Astrocyte of the cerebellum (primary cell): ENCODE measurements around the gene CRKL.
"Not testable (repeated sequence)": the region's sequence is repeated elsewhere in the genome, so short reads cannot be mapped to it uniquely, and the experiment has no call there.

ENCODE experiments used
- DNase-seq: peaks from one replicate; pipeline ENCODE4 v3.0.0-alpha.2; 2011; ENCODE audit warnings: low read depth
- H3K4me3 ChIP-seq: 2 replicates; pipeline ENCODE4 v1.5.1; 2011; ENCODE audit warnings: mild to moderate bottlenecking, low read depth, low read length, moderate library complexity
- in situ Hi-C: cut with HindIII; loops from 2 replicates; pipeline ENCODE4 v1.10.0; 2017; ENCODE audit warnings: low sequenced_read_pairs
- TF ChIP-seq, protein P1 (sequence below): IDR thresholded peaks from 2 replicates; pipeline ENCODE4 v1.5.1; 2012; ENCODE audit warnings: low read length, low read depth, moderate library complexity, mild to moderate bottlenecking; ENCODE audit errors: missing control alignments

Gene CRKL

DNA sequence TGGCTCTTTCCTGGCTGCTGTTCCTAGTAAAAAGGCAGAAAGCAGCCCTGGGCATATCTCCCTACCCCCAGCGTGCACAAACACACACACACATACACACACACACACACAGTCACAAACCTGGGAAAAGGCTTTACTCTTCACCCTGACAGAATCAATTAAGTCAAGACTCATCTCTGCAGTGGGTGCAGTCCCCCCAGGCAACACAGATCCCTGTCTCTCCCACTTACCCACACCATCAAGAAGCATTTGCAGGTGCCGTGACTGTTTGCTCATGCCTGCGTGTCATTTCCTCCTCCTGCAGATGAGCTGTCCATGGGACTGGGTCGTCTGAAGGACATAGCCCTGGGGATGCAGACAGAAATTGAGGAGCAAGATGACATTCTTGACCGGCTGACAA, 29.8 kb upstream of the CRKL start:
- in situ Hi-C loops = loop anchor here (10.0 kb wide), 1 partner anchor 97 kb away; the partner anchor contains the start of gene LZTR1
- DNase-seq = no peak

DNA sequence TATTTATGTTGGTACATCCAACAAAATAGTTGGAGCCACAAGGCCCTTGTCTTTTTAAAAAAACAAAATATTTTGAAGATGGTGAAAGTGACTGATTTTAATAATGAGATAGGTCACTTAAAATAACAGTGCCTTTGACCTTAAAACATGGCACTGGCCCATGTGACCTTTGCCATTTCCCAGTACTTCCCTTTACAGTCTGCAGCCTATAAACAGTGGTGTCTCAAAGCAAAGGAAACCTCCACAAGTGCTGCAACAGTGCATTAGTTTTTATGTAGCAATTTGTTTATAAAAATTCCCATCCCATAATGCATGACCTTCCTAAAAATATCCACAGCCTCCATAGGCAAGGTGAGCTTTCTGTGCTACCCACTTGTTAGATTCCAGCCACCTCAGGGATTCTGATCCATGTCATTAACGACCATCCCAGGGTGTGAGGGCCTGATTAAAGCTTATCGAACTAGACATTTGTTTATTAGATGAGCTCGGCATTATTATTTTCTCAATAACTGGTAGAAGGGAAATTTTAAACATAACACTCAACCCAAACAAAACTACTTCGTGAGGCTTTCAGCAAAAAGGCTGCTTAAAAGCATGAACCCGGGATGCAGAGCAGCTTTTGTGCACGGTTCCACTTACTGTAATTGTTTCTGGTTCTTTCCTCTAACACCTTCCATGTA, 28.0 kb upstream of the CRKL start:
- in situ Hi-C loops = loop anchor here (10.0 kb wide), 1 partner anchor 96 kb away; the partner anchor contains the start of gene LZTR1
- no peak for DNase-seq
- TF ChIP-seq, protein P1, sequence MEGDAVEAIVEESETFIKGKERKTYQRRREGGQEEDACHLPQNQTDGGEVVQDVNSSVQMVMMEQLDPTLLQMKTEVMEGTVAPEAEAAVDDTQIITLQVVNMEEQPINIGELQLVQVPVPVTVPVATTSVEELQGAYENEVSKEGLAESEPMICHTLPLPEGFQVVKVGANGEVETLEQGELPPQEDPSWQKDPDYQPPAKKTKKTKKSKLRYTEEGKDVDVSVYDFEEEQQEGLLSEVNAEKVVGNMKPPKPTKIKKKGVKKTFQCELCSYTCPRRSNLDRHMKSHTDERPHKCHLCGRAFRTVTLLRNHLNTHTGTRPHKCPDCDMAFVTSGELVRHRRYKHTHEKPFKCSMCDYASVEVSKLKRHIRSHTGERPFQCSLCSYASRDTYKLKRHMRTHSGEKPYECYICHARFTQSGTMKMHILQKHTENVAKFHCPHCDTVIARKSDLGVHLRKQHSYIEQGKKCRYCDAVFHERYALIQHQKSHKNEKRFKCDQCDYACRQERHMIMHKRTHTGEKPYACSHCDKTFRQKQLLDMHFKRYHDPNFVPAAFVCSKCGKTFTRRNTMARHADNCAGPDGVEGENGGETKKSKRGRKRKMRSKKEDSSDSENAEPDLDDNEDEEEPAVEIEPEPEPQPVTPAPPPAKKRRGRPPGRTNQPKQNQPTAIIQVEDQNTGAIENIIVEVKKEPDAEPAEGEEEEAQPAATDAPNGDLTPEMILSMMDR = no peak
- no peak overlapping the region for H3K4me3 ChIP-seq

More for the DNA sequence above, 29.8 kb upstream of the CRKL start:
- TF ChIP-seq, protein P1 = no peak
- no peak overlapping the region for H3K4me3 ChIP-seq

DNA sequence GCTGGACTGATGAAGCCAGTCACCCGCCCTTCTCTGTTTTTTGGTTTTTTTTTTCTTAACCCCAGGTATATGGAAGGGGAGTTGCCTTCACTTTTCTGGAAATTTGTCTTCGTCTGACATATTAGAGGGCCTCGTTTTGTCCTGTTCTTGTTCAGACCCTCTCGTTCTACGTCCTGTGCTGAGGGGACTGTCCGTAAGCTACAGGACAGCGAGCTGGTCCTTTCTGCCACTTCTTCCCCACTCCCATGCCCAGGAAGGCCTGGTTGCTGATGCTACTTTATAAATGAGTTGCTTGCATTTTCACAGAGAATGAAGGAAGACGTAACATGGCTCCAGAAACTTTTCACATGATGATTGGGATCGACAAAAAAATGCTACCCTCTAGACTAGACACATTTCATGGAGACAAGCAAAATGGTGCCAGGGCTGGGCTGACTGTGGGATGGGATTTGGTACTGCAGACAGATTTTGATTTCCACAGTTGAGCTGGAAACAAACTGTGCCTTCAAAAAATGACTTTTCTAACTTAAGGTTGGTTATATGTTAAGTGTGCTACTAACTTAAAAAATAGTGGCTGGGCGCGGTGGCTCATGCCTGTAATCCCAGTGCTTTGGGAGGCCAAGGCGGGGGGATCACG, 27.2 kb upstream of the CRKL start:
- TF ChIP-seq, protein P1 = no peak
- H3K4me3 ChIP-seq = no peak overlapping the region
- DNase-seq = no peak
- in situ Hi-C loops = loop anchor here (10.0 kb wide), 1 partner anchor 95 kb away; the partner anchor contains the start of gene LZTR1

DNA sequence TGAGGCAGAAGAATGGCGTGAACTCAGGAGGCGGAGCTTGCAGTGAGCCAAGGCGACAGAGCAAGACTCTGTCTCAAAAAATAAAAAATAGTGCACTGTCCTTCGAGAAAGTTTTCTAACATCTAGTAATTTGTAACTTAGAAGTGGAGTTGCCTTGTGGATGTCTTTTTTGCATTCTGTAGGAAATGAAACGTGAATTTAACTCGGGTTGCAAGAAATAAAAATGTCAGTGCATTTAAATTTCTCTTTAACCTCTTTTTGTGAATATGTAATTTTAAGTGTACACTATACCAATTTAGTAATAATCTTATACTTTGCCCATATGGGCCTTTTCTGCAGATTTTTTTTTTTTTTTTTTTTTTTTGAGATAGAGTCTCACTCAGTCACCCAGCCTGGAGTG, 26.2 kb upstream of the CRKL start:
- H3K4me3 ChIP-seq = no peak overlapping the region
- in situ Hi-C loops = no loop called here
- TF ChIP-seq, protein P1 = no peak
- no peak for DNase-seq

DNA sequence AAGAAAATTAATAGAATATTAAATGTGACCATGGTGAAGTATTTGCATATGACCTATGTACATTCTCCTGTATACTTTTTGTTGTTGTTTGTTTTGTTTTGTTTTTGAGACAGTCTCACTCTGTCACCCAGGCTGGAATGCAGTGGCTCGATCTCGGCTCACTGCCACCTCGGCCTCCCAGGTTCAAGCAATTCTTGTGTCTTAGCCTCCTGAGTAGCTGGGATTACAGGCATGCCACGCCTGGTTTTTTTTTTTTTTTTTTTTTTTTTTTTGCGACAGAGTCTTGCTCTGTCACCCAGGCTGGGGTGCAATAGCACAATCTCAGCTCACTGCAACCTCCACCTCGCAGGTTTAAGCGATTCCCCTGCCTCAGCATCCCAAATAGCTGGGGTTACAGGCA, 19.5 kb upstream of the CRKL start:
- in situ Hi-C loops, H3K4me3 ChIP-seq, DNase-seq: not testable (repeated sequence)

DNA sequence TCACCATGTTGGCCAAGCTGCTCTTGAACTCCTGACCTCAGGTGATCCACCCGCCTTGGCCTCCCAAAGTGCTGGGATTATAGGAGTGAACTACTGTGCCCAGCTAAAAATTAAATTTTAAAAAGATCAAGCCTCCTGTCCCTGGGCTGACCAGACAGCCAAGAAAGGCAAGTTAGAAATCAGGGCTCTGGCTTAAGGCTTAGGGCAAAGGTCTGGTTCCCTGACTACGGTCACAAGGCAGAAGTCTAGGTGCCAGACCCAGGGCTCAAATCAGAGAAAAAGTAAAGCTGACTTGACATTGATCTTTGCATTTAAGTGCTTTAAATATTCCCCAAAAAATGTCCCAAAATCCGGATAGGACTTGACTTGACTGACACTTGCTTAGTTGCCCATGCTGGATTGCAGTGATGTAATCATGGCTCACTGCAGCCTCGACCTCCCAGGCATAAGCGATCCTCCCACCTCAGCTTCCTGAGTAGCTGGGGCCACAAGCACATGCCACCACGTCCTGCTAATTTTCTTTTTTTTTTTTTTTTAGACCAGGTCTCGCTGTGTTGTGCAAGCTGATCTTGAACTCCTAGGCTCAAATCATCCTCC, 17.3 kb upstream of the CRKL start:
- in situ Hi-C loops = no loop called here
- no peak overlapping the region for H3K4me3 ChIP-seq
- TF ChIP-seq, protein P1 = no peak
- DNase-seq = no peak

DNA sequence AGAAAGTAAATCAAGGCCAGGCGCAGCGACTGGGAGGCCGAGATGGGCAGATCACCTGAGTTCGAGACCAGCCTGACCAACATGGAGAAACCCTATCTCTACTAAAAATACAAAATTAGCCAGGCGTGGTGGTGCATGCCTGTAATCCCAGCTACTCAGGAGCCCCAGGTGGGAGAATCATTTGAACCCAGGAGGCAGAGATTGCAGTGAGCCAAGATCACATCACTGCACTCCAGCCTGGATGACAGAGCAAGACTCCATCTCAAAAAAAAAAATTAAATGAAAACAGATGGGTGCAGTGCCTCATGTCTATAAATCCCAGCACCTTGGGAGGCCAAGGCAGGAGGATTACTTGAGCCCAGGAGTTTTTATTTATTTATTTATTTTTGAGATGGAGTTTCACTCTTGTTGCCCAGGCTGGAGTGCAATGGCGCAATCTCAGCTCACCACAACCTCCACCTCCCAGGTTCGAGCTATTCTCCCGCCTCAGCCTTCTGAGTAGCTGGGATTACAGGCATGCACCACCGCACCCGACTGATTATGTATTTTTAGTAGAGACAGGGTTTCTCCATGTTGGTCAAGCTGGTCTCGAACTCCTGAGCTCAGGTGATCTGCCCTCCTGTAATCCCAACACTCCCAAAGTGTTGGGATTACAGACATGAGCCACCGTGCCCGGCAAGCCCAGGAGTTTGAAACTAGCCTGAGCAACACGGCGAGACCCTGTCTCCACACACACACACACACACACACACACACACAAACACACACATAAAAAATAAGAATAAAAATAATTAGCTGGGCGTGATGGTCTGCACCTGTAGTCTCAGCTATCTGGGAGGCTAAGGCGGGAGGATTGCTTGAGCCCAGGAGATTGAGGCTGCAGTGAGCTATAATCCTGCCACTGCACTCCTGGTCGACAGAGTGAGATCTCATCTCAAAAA, 15.8 kb upstream of the CRKL start:
- H3K4me3 ChIP-seq, in situ Hi-C loops, DNase-seq: not testable (repeated sequence)
